ENCODE data around the gene XAB2.

DNA sequence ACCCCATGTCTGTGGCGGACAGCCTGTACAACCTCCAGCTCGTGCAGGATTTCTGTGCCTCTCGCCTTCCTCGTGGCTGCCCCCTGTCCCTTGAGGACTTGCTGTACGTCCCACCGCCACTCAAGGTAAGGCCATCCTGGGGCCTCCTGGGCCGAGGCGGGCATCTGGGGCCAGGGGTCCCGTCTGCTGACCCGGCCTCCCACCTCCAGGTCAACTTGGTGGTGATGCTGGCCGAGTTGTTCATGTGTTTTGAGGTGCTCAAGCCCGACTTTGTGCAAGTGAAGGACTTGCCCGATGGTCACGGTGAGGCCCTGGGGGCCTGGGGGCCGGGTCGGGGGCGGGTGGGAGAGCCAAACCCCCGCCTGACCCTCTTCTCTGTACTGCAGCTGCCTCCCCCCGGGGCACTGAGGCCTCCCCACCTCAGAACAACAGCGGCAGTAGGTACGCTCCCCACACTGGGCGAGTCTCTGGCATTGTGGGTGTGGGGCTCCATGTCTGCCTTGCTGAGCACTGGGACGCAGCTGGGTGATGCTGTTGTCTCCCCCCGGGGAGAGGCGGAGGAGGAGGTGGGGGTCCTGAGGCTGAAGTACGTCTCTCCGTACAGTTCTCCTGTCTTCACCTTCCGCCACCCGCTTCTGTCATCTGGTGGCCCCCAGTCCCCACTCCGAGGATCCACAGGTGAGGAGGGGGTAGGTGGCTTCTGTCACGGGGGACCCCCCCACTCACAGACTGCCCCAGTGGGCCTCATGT, 18.7 kb downstream of the XAB2 start:
- TF ChIP-seq, protein P1, sequence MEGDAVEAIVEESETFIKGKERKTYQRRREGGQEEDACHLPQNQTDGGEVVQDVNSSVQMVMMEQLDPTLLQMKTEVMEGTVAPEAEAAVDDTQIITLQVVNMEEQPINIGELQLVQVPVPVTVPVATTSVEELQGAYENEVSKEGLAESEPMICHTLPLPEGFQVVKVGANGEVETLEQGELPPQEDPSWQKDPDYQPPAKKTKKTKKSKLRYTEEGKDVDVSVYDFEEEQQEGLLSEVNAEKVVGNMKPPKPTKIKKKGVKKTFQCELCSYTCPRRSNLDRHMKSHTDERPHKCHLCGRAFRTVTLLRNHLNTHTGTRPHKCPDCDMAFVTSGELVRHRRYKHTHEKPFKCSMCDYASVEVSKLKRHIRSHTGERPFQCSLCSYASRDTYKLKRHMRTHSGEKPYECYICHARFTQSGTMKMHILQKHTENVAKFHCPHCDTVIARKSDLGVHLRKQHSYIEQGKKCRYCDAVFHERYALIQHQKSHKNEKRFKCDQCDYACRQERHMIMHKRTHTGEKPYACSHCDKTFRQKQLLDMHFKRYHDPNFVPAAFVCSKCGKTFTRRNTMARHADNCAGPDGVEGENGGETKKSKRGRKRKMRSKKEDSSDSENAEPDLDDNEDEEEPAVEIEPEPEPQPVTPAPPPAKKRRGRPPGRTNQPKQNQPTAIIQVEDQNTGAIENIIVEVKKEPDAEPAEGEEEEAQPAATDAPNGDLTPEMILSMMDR (IDR thresholded peaks at IDR 0.05; ENCODE audit: low read length), result no peak
- TF ChIP-seq EZH2 (IDR thresholded peaks at IDR 0.05; ENCODE audit: borderline replicate concordance, low read length), result no peak
